Measurements from ENCODE around the gene APBB2.
"Not testable (repeated sequence)": the region's sequence is repeated elsewhere in the genome, so short reads cannot be mapped to it uniquely, and the experiment has no call there.

The APBB2 gene

GRCh38 chr4:40826821-40827220 lies 387.5 kb downstream of the APBB2 start:
- H3K9me3 ChIP-seq (ENCODE audit: severe bottlenecking) = no peaks in the 10 kb centered on the region
- no peak overlapping the region for H3K4me3 ChIP-seq (ENCODE audit: low read depth, low read length)
- TF ChIP-seq, protein P1, sequence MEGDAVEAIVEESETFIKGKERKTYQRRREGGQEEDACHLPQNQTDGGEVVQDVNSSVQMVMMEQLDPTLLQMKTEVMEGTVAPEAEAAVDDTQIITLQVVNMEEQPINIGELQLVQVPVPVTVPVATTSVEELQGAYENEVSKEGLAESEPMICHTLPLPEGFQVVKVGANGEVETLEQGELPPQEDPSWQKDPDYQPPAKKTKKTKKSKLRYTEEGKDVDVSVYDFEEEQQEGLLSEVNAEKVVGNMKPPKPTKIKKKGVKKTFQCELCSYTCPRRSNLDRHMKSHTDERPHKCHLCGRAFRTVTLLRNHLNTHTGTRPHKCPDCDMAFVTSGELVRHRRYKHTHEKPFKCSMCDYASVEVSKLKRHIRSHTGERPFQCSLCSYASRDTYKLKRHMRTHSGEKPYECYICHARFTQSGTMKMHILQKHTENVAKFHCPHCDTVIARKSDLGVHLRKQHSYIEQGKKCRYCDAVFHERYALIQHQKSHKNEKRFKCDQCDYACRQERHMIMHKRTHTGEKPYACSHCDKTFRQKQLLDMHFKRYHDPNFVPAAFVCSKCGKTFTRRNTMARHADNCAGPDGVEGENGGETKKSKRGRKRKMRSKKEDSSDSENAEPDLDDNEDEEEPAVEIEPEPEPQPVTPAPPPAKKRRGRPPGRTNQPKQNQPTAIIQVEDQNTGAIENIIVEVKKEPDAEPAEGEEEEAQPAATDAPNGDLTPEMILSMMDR (IDR thresholded peaks at IDR 0.05; ENCODE audit: low read depth, low read length) = no peak
- no peaks in the 10 kb centered on the region for H3K27me3 ChIP-seq (ENCODE audit: insufficient read depth, low read depth, severe bottlenecking)
- no peak overlapping the region for H3K27ac ChIP-seq
- no peak for DNase-seq
- H3K36me3 ChIP-seq = peaks cover 42% of the 10 kb centered on the region

DNA sequence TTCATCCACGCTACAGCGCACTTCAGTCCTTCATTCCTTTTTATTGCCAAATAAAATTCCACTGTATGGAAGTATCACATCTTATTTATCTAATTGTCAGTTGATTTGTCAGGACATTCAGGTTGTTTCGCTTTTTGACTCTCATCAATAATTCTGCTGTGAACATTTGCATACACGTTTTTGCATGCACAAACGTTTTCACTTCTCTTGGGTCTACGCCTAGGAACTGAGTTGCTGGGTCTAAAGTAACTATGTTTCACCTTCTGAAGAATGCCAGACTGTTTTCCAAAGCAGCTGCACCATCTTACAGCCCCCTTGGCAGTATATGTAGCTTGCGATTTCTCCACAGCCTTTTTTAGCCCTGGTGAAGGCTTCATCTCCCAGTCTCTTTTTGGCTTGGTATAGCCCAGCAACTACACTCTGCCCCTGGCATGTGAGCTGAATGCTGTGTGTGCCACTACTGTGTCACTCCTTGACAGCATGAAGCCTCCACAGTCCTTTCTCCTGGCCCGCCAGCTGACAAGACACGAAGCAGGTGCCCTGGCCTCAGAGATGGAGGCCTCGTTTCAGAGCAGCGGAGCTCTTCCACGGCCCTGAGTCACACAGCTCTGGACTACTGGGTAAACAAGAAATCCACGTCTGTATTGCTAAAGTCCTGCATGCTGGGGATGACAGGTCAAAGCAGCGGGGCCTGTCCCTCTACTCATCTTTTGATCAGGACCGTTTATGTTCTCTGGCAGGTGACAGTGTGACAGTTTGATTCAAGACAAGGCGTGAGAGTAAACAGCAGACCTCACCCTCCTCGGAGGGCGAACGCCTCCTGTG lies 389.1 kb downstream of the APBB2 start:
- no peak for DNase-seq
- H3K36me3 ChIP-seq = peaks cover 50% of the 10 kb centered on the region
- no peak overlapping the region for H3K4me3 ChIP-seq (ENCODE audit: low read depth, low read length)
- H3K27me3 ChIP-seq (ENCODE audit: insufficient read depth, low read depth, severe bottlenecking) = no peaks in the 10 kb centered on the region
- H3K9me3 ChIP-seq (ENCODE audit: severe bottlenecking) = no peaks in the 10 kb centered on the region
- H3K27ac ChIP-seq = no peak overlapping the region
- TF ChIP-seq, protein P1 (IDR thresholded peaks at IDR 0.05; ENCODE audit: low read depth, low read length) = no peak

DNA sequence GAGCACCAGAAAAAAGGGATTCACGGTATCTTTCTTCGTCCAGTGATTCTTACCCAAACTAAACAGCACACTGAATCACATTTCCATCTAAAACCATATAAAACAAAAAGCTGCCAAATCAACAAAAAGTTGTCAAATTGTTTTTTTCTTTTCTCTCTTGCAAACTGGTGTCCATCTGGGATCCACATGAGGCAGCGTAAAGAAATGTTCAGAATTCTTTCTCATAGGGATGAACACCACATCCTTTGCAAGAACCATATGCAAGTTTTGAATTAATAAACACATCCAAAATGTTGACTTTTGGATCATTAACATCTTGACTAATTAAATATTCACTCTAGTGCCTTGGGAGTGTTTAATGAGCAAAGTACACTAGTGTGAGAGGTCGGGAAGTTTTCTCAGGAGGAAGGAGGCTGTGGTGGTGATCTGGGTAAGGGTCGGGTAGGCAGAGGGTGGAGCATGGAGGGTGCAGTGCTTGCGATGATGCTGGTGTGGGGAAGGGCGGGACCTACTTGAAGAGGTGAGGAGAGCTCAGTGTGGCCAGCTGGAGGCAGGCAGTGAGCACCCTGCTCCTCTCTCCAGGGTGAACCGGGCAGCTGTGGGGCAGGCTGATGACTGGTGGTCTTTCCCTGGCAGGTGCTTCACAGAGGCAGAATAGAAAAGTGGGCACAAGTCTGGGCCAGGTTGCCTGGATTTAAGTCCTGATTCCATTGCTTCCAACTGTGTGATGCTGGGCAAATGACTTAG lies 391.7 kb downstream of the APBB2 start:
- TF ChIP-seq, protein P1 (IDR thresholded peaks at IDR 0.05; ENCODE audit: low read depth, low read length) = no peak
- Histone ChIP-seq H3K9me3 (ENCODE audit: severe bottlenecking) (no peaks in the 10 kb centered on the region), H3K27me3 (ENCODE audit: insufficient read depth, low read depth, severe bottlenecking) (no peaks in the 10 kb centered on the region), H3K36me3 (peaks cover 39% of the 10 kb centered on the region), H3K4me3 (ENCODE audit: low read depth, low read length) (no peak overlapping the region), H3K27ac (no peak overlapping the region)
- no peak for DNase-seq

- Histone ChIP-seq H3K4me3 (ENCODE audit: low read depth, low read length) (no peak overlapping the region), H3K27me3 (ENCODE audit: insufficient read depth, low read depth, severe bottlenecking) (no peaks in the 10 kb centered on the region), H3K9me3 (ENCODE audit: severe bottlenecking) (no peaks in the 10 kb centered on the region), H3K36me3 (peaks cover 44% of the 10 kb centered on the region), H3K27ac (no peak overlapping the region)
- no peak for DNase-seq
- TF ChIP-seq, protein P1 (IDR thresholded peaks at IDR 0.05; ENCODE audit: low read depth, low read length) = no peak
Observed at GRCh38 chr4:40820101-40820500, 394.2 kb downstream of the APBB2 start.

DNA sequence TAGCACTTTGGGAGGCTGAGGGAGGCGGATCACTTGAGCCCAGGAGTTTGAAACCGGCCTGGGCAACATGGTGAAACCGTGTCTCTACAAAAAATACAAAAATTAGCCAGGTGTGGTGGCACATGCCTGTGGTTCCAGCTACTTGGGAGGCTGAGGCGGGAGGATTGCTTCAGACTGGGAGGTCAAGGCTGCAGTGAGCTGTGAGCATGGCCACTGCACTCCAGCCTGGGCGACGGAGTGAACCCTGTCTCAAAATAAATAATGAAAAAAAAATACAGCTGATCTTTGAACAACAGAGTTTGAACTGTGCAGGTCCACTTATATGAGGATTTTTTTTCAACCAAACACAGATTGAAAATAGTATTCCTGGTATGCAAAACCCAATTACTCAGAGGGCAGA lies 397.2 kb downstream of the APBB2 start:
- peaks cover 32% of the 10 kb centered on the region for H3K36me3 ChIP-seq
- DNase-seq; H3K27me3 ChIP-seq (ENCODE audit: insufficient read depth, low read depth, severe bottlenecking); H3K4me3 ChIP-seq (ENCODE audit: low read depth, low read length); H3K9me3 ChIP-seq (ENCODE audit: severe bottlenecking); H3K27ac ChIP-seq: not testable (repeated sequence)

GRCh38 chr4:40812856-40813255 lies 401.5 kb downstream of the APBB2 start:
- DNase-seq = no peak
- TF ChIP-seq, protein P1 (IDR thresholded peaks at IDR 0.05; ENCODE audit: low read depth, low read length) = no peak
- Histone ChIP-seq H3K27me3 (ENCODE audit: insufficient read depth, low read depth, severe bottlenecking) (no peaks in the 10 kb centered on the region), H3K9me3 (ENCODE audit: severe bottlenecking) (no peaks in the 10 kb centered on the region), H3K27ac (no peak overlapping the region), H3K4me3 (ENCODE audit: low read depth, low read length) (no peak overlapping the region), H3K36me3 (peaks cover 19% of the 10 kb centered on the region)

Data from WERI-Rb-1 (cell line).